ENCODE results near the gene FAM229A. TPM values are rescaled to one million over a fixed set of nuclear protein-coding genes. Genes with fewer than 3 reads are reported as not detected.
A peak's percentile ranks its signal among the peaks of the same experiment; 100 is the strongest.

The FAM229A gene
- total RNA-seq, 1 donor from 2014 or later, result 17.3 TPM

- H3K27me3 Mint-ChIP-seq, result no peaks in the 10 kb centered on the region
- peaks cover 13% of the 10 kb centered on the region for H3K4me1 Mint-ChIP-seq (ENCODE audit: low read depth)
- peak overlapping the region; percentile 85 for H3K27ac Mint-ChIP-seq
- peak overlapping the region; percentile 86 for H3K4me3 Mint-ChIP-seq (ENCODE audit: low read depth)
- no peaks in the 10 kb centered on the region for H3K9me3 Mint-ChIP-seq (ENCODE audit: low read depth)
- DNase-seq (ENCODE audit: low spot score, unreplicated experiment), result no peak
- H3K36me3 Mint-ChIP-seq (ENCODE audit: insufficient read depth), result peaks cover 2% of the 10 kb centered on the region
- TF ChIP-seq CTCF (IDR thresholded peaks at IDR 0.05; ENCODE audit: unreplicated experiment), result no peak
Measured at GRCh38 chr1:32352831-32353383, 9.4 kb downstream of the FAM229A start.

GRCh38 chr1:32352239-32352745 is 10.0 kb downstream of the FAM229A start:
- no peak for TF ChIP-seq CTCF (IDR thresholded peaks at IDR 0.05; ENCODE audit: unreplicated experiment)
- no peak for DNase-seq (ENCODE audit: low spot score, unreplicated experiment)
- peaks cover 13% of the 10 kb centered on the region for H3K4me1 Mint-ChIP-seq (ENCODE audit: low read depth)
- no peaks in the 10 kb centered on the region for H3K27me3 Mint-ChIP-seq
- peaks cover 2% of the 10 kb centered on the region for H3K36me3 Mint-ChIP-seq (ENCODE audit: insufficient read depth)
- peak overlapping the region; percentile 85 for H3K27ac Mint-ChIP-seq
- H3K4me3 Mint-ChIP-seq (ENCODE audit: low read depth), result peak overlapping the region; percentile 86
- H3K9me3 Mint-ChIP-seq (ENCODE audit: low read depth), result no peaks in the 10 kb centered on the region

- Mint-ChIP-seq H3K27me3 (no peaks in the 10 kb centered on the region), H3K4me3 (ENCODE audit: low read depth) (peak overlapping the region; percentile 86), H3K9me3 (ENCODE audit: low read depth) (no peaks in the 10 kb centered on the region), H3K36me3 (ENCODE audit: insufficient read depth) (peaks cover 2% of the 10 kb centered on the region), H3K27ac (peak overlapping the region; percentile 93), H3K4me1 (ENCODE audit: low read depth) (peaks cover 13% of the 10 kb centered on the region)
- DNase-seq (ENCODE audit: low spot score, unreplicated experiment), result peak; percentile 92
- no peak for TF ChIP-seq CTCF (IDR thresholded peaks at IDR 0.05; ENCODE audit: unreplicated experiment)
Measured at GRCh38 chr1:32351399-32352238, 10.7 kb downstream of the FAM229A start.

GRCh38 chr1:32350785-32351398 is 11.4 kb downstream of the FAM229A start:
- Mint-ChIP-seq H3K36me3 (ENCODE audit: insufficient read depth) (peaks cover 2% of the 10 kb centered on the region), H3K4me1 (ENCODE audit: low read depth) (peaks cover 14% of the 10 kb centered on the region), H3K27me3 (no peaks in the 10 kb centered on the region), H3K4me3 (ENCODE audit: low read depth) (peak overlapping the region; percentile 86), H3K27ac (peak overlapping the region; percentile 93), H3K9me3 (ENCODE audit: low read depth) (no peaks in the 10 kb centered on the region)
- no peak for DNase-seq (ENCODE audit: low spot score, unreplicated experiment)
- TF ChIP-seq CTCF (IDR thresholded peaks at IDR 0.05; ENCODE audit: unreplicated experiment), result peak; percentile 59

GRCh38 chr1:32349211-32349708 is 13.0 kb downstream of the FAM229A start:
- no peak for TF ChIP-seq CTCF (IDR thresholded peaks at IDR 0.05; ENCODE audit: unreplicated experiment)
- Mint-ChIP-seq H3K36me3 (ENCODE audit: insufficient read depth) (no peaks in the 10 kb centered on the region), H3K27me3 (peaks cover 2% of the 10 kb centered on the region), H3K4me3 (ENCODE audit: low read depth) (no peak overlapping the region), H3K27ac (no peak overlapping the region), H3K4me1 (ENCODE audit: low read depth) (peaks cover 18% of the 10 kb centered on the region), H3K9me3 (ENCODE audit: low read depth) (no peaks in the 10 kb centered on the region)
- DNase-seq (ENCODE audit: low spot score, unreplicated experiment), result no peak
